ENCODE results near the gene ADCY4. TPM values are rescaled to one million over a fixed set of nuclear protein-coding genes. Genes with fewer than 3 reads are reported as not detected.
"Not testable (repeated sequence)": the region's sequence is repeated elsewhere in the genome, so short reads cannot be mapped to it uniquely, and the experiment has no call there.

Gene ADCY4
- total RNA-seq, 1 donor from 2014 or later = 0.46 TPM

DNA sequence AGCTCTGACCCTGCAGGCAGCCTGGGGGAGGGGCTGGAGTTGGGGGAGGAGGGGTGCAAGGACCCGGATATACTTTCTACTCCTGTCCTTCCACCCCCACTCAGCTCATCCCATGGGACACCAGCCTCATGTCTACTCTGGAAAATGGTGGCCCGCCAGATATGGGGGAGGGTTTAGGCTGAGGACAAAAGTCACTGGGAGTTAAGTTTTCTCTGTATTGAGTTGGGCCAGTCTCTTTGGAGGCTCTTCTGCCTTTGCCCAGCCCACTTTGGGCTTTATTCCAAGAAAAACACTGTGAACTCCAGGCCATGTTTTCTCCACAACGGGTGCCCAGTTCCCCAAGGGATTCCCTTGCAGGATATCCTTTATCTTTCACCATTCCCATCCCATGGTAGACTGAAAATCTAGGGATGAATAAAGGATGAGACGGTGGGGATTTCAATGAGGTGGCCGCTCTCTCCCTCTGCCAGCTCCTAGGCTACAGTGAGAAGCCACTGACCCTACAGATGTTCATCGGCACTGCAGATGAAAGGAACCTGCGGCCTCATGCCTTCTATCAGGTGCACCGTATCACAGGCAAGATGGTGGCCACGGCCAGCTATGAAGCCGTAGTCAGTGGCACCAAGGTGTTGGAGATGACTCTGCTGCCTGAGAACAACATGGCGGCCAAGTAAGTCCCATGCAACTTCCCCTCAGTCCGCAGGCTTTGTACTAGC lies 38.0 kb upstream of the ADCY4 start:
- peaks cover 2% of the 10 kb centered on the region for H3K4me1 Mint-ChIP-seq (ENCODE audit: low read depth)
- H3K36me3 Mint-ChIP-seq (ENCODE audit: insufficient read depth) = no peaks in the 10 kb centered on the region
- DNase-seq (ENCODE audit: low spot score, unreplicated experiment) = no peak
- TF ChIP-seq, protein P1, sequence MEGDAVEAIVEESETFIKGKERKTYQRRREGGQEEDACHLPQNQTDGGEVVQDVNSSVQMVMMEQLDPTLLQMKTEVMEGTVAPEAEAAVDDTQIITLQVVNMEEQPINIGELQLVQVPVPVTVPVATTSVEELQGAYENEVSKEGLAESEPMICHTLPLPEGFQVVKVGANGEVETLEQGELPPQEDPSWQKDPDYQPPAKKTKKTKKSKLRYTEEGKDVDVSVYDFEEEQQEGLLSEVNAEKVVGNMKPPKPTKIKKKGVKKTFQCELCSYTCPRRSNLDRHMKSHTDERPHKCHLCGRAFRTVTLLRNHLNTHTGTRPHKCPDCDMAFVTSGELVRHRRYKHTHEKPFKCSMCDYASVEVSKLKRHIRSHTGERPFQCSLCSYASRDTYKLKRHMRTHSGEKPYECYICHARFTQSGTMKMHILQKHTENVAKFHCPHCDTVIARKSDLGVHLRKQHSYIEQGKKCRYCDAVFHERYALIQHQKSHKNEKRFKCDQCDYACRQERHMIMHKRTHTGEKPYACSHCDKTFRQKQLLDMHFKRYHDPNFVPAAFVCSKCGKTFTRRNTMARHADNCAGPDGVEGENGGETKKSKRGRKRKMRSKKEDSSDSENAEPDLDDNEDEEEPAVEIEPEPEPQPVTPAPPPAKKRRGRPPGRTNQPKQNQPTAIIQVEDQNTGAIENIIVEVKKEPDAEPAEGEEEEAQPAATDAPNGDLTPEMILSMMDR (IDR thresholded peaks at IDR 0.05; ENCODE audit: unreplicated experiment) = no peak
- H3K9me3 Mint-ChIP-seq (ENCODE audit: low read depth) = no peaks in the 10 kb centered on the region
- H3K27ac Mint-ChIP-seq = no peak overlapping the region
- H3K27me3 Mint-ChIP-seq = no peaks in the 10 kb centered on the region
- H3K4me3 Mint-ChIP-seq (ENCODE audit: low read depth) = no peak overlapping the region

DNA sequence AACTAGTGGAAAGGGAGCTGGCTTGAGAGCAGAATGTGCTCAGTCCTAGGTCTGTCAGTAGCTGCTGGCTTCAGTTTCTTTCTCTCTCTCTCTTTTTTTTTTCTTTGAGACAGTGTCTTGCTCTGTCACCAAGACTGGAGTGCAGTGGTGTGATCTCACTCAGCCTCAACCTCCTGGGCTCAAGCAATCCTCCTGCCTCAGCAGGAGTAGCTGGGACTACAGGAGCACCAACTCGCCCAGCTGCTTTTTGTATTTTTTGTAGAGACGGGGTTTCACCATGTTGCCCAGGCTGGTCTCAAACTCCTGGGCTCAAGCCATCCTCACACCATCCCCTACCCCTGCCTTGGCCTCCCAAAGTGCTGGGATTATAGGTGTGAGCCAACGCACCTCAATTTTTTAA lies 36.7 kb upstream of the ADCY4 start:
- not testable (repeated sequence) for H3K27me3 Mint-ChIP-seq; DNase-seq (ENCODE audit: low spot score, unreplicated experiment)

DNA sequence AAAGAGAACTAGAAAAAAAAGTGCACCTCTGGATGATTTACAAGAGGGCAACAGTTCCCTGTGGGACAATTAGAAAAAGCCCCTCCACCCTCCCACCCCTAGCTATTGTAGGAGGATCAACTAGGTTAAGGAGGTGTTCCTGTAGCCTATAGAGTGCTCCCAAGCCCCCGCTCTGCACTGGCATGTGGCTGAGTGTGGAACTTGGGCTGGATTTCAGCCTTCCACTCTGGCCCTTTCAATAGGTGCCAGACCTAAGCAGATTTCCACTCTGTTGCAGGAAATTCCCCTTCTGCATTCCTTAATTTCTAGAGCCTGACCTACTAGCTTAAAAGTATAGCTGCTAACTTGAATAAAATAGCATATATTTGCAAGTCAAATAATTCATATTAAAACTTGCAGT lies 35.9 kb upstream of the ADCY4 start:
- peaks cover 10% of the 10 kb centered on the region for H3K4me1 Mint-ChIP-seq (ENCODE audit: low read depth)
- no peaks in the 10 kb centered on the region for H3K36me3 Mint-ChIP-seq (ENCODE audit: insufficient read depth)
- no peaks in the 10 kb centered on the region for H3K27me3 Mint-ChIP-seq
- TF ChIP-seq, protein P1 (IDR thresholded peaks at IDR 0.05; ENCODE audit: unreplicated experiment) = no peak
- H3K9me3 Mint-ChIP-seq (ENCODE audit: low read depth) = no peaks in the 10 kb centered on the region
- no peak overlapping the region for H3K27ac Mint-ChIP-seq
- no peak overlapping the region for H3K4me3 Mint-ChIP-seq (ENCODE audit: low read depth)
- DNase-seq (ENCODE audit: low spot score, unreplicated experiment) = no peak

More for the DNA sequence above, 36.7 kb upstream of the ADCY4 start:
- not testable (repeated sequence) for H3K4me1 Mint-ChIP-seq (ENCODE audit: low read depth); H3K36me3 Mint-ChIP-seq (ENCODE audit: insufficient read depth); H3K9me3 Mint-ChIP-seq (ENCODE audit: low read depth); H3K27ac Mint-ChIP-seq; H3K4me3 Mint-ChIP-seq (ENCODE audit: low read depth)

DNA sequence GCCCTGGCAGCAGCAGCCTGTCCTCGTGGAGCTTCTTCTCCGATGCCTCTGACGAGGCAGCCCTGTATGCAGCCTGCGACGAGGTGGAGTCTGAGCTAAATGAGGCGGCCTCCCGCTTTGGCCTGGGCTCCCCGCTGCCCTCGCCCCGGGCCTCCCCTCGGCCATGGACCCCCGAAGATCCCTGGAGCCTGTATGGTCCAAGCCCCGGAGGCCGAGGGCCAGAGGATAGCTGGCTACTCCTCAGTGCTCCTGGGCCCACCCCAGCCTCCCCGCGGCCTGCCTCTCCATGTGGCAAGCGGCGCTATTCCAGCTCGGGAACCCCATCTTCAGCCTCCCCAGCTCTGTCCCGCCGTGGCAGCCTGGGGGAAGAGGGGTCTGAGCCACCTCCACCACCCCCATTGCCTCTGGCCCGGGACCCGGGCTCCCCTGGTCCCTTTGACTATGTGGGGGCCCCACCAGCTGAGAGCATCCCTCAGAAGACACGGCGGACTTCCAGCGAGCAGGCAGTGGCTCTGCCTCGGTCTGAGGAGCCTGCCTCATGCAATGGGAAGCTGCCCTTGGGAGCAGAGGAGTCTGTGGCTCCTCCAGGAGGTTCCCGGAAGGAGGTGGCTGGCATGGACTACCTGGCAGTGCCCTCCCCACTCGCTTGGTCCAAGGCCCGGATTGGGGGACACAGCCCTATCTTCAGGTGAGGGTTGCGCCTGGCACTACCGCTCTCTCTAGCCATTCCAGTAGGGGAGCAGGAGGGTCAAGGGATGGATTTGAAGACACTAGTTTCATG lies 35.2 kb upstream of the ADCY4 start:
- H3K36me3 Mint-ChIP-seq (ENCODE audit: insufficient read depth) = no peaks in the 10 kb centered on the region
- TF ChIP-seq, protein P1 (IDR thresholded peaks at IDR 0.05; ENCODE audit: unreplicated experiment) = no peak
- H3K4me1 Mint-ChIP-seq (ENCODE audit: low read depth) = peaks cover 13% of the 10 kb centered on the region
- H3K27me3 Mint-ChIP-seq = no peaks in the 10 kb centered on the region
- no peak for DNase-seq (ENCODE audit: low spot score, unreplicated experiment)
- no peaks in the 10 kb centered on the region for H3K9me3 Mint-ChIP-seq (ENCODE audit: low read depth)
- H3K4me3 Mint-ChIP-seq (ENCODE audit: low read depth) = no peak overlapping the region
- H3K27ac Mint-ChIP-seq = no peak overlapping the region

DNA sequence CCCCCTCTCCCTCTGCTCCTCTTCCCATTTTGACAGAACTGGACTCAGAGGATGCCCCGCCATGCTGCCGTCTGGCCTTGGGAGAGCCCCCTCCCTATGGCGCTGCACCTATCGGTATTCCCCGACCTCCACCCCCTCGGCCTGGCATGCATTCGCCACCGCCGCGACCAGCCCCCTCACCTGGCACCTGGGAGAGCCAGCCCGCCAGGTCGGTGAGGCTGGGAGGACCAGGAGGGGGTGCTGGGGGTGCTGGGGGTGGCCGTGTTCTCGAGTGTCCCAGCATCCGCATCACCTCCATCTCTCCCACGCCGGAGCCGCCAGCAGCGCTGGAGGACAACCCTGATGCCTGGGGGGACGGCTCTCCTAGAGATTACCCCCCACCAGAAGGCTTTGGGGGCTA lies 34.6 kb upstream of the ADCY4 start:
- Mint-ChIP-seq H3K4me1 (ENCODE audit: low read depth) (peaks cover 13% of the 10 kb centered on the region), H3K27me3 (no peaks in the 10 kb centered on the region), H3K27ac (peak overlapping the region; percentile 7), H3K36me3 (ENCODE audit: insufficient read depth) (no peaks in the 10 kb centered on the region), H3K9me3 (ENCODE audit: low read depth) (no peaks in the 10 kb centered on the region), H3K4me3 (ENCODE audit: low read depth) (peak overlapping the region; percentile 59)
- TF ChIP-seq, protein P1 (IDR thresholded peaks at IDR 0.05; ENCODE audit: unreplicated experiment) = no peak
- DNase-seq (ENCODE audit: low spot score, unreplicated experiment) = no peak
